SKM-1 (cell line): Measurements from ENCODE around the gene CLEC16A.

ENCODE experiments used
- DNase-seq: peaks from one replicate; lab custom pipeline; 2025; ENCODE audit not compliant: unreplicated experiment; lab: John Stamatoyannopoulos, UW

CLEC16A gene

GRCh38 chr16:10944249-10945064 lies at the start of gene CLEC16A:
CLEC16A (plus strand) TSS chr16:10944564; CDS start chr16:10944718, 154 bp downstream.
- DNase-seq: peak; percentile 88

GRCh38 chr16:10895053-10895946 lies 49.1 kb upstream of the CLEC16A start:
- no peak for DNase-seq

DNA sequence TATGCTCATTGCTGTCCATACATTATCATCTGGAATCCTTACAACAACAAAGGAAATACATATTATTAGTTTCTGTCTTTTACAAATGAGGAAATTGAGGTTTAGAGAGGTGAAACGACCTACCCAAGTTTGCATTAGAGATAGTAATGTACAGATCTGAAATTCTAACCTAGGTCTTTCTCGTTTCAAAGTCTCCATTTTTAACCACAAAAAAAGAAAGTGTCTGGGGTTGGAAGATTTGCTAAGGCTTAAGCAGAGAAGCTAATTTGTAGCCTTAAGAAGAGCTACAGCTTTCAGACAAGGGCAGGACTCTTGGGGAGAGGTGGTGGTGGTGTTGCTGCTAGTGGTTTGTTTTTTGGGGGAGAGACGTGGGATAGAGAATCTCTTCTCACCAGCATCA lies 48.2 kb upstream of the CLEC16A start:
- DNase-seq: no peak

GRCh38 chr16:10896723-10897122 lies 47.6 kb upstream of the CLEC16A start:
- no peak for DNase-seq

GRCh38 chr16:10897134-10897533 lies 47.2 kb upstream of the CLEC16A start:
- DNase-seq: peak; percentile 13

DNA sequence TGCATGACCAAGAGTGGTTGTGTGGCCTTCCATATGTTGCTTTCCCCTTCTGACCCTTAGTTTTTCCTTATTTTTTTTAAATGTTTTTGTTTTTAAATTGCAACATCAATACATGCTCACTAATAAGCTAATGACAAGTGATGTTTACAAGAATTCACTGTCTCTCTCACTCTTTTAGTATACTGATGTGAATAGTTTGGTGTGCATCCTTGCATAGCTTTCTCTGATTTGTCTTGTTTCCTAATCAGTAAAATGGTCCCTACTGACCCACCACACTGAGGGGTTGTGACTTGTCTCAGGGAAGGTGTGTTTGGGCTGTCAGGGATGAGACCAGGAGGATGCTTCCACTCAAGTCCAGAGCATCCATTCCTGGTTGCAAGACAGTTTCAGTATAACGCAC lies 41.4 kb upstream of the CLEC16A start:
- DNase-seq: no peak

- no peak for DNase-seq
These were observed 37.9 kb upstream of the CLEC16A start for GRCh38 chr16:10906482-10906881.

DNA sequence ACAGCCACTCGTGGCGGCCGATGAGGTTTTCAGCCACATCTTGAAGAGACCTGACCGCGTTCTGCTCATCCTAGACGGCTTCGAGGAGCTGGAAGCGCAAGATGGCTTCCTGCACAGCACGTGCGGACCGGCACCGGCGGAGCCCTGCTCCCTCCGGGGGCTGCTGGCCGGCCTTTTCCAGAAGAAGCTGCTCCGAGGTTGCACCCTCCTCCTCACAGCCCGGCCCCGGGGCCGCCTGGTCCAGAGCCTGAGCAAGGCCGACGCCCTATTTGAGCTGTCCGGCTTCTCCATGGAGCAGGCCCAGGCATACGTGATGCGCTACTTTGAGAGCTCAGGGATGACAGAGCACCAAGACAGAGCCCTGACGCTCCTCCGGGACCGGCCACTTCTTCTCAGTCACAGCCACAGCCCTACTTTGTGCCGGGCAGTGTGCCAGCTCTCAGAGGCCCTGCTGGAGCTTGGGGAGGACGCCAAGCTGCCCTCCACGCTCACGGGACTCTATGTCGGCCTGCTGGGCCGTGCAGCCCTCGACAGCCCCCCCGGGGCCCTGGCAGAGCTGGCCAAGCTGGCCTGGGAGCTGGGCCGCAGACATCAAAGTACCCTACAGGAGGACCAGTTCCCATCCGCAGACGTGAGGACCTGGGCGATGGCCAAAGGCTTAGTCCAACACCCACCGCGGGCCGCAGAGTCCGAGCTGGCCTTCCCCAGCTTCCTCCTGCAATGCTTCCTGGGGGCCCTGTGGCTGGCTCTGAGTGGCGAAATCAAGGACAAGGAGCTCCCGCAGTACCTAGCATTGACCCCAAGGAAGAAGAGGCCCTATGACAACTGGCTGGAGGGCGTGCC lies 37.2 kb upstream of the CLEC16A start:
- no peak for DNase-seq

- DNase-seq: no peak
These were observed 36.7 kb upstream of the CLEC16A start for GRCh38 chr16:10907757-10908045.

- DNase-seq: no peak
These were observed 33.1 kb upstream of the CLEC16A start for GRCh38 chr16:10911267-10911666.

DNA sequence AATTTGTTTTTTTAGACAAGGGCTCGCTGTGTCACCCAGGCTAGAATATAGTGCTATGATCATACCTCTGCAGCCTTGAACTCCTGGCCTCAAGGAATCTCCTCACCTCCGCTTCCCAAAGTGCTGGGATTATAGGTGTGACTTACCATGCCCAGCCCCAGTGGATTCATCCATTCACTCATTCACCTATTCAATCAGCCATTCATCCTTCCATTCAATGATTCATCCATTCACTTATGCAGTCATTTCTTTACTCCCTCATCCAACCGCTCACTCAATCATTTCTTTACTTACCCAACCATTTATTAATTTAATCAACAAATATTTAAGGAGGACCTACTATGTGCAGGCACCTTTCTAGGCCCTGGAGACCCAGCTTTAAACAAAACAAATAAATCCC lies 27.8 kb upstream of the CLEC16A start:
- DNase-seq: no peak

- peak; percentile 59 for DNase-seq
These were observed 25.9 kb upstream of the CLEC16A start for GRCh38 chr16:10918294-10919002.

GRCh38 chr16:10919003-10919351 lies 25.4 kb upstream of the CLEC16A start:
- DNase-seq: no peak

- DNase-seq: no peak
These were observed 23.5 kb upstream of the CLEC16A start for GRCh38 chr16:10920726-10921427.

DNA sequence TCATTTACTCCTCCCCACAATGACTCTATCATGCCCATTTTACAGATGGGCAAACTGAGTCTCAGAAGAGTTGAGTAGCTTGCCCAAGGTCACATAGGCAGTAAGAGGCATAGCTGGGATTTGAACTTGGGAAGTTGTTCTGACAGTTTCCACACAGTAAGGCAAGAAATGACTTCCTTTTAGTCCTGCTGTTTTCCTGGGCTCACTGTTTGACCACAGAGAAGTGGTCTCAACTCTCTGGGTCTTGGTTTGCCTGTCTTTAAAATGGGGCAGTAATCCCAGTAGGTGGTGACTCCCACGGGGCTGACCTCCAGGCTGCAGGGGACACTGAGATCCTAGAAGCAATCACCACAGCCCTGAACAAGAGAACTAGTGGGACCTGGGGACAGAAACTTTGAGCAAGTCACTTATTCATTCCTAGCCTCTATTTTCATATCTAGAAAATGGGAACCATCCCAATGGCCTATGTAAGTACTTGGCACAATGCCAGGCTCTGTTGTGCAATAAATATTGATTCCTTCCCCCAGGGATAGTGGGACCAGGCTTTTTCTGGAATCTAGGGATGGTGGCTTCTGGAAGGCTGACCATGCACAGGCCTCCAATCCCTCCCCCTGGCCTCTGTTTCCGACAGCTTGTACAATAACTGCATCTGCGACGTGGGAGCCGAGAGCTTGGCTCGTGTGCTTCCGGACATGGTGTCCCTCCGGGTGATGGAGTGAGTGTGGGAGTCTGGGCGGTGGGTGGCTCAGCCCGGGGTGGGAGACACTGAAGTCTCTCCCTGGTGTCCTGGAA lies 22.6 kb upstream of the CLEC16A start:
- DNase-seq: no peak

DNA sequence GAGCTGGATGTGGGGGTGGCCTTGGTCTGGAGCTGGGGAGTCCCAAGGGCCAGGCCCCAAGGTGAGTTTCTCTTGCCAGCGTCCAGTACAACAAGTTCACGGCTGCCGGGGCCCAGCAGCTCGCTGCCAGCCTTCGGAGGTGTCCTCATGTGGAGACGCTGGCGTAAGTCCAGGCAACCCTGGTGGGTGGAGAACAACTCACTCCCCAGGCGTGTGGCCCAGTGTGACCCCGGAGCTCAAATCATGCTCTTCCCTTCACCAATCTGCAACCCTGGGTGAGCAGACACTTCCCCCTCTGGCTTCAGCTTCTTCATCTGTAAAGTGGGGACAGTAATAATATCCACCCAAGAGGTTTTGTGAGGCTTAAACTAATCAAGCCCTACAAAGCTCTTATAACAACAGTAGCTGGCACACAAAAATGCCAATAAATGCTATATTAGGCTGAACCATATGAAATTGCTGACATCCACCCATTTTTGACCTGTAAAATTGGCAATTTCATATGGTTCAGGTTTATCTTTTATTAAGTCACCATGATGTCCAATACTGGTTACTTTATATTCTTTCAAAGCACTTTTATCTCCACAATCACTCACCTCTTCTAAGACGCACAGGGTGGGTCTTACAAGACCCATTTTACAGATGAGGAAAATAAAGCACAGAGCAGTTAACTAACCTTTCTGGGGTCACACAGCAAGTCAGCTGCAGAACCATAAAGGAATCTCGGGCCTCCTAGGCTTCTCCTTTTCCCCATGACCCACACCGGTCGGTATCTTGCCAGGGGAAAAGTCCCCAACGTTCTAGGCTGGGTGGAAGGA lies 21.8 kb upstream of the CLEC16A start:
- no peak for DNase-seq

DNA sequence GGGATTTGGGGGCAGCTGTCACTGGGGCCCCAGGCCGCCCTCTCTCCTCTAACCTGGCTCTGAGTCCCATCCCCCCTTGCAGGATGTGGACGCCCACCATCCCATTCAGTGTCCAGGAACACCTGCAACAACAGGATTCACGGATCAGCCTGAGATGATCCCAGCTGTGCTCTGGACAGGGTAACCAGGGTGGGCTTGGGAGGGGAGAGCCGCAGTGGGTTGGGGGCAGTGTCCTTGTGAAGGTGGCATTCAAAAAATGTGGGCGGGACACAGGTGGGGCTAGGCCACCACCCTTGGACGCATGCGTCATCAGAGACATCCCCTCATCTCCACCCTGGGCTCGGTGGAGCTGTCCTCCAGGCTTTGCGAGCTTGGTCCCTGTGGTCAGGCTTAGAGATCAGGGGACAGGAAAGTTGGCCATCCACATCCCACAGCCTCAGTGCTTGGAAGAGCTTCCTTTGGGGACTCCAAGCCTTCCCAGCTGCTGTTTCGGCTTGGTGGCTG lies 21.2 kb upstream of the CLEC16A start:
- no peak for DNase-seq

DNA sequence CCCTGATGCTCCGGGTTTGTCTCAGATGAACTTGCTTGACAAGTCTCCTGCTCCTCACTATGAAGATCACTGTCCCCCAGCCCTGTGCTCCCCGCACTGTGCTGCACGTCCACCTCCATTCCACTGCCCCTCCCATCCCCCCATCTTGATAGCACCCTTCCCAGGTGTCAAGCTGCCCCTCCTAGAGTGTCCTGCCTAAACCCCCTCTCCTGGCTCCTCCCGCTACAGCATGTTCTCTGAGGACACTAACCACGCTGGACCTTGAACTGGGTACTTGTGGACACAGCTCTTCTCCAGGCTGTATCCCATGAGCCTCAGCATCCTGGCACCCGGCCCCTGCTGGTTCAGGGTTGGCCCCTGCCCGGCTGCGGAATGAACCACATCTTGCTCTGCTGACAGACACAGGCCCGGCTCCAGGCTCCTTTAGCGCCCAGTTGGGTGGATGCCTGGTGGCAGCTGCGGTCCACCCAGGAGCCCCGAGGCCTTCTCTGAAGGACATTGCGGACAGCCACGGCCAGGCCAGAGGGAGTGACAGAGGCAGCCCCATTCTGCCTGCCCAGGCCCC lies 20.6 kb upstream of the CLEC16A start:
- no peak for DNase-seq
